ENCODE results near the gene ARHGDIB.
A peak's percentile ranks its signal among the peaks of the same experiment; 100 is the strongest.

Gene ARHGDIB

DNA sequence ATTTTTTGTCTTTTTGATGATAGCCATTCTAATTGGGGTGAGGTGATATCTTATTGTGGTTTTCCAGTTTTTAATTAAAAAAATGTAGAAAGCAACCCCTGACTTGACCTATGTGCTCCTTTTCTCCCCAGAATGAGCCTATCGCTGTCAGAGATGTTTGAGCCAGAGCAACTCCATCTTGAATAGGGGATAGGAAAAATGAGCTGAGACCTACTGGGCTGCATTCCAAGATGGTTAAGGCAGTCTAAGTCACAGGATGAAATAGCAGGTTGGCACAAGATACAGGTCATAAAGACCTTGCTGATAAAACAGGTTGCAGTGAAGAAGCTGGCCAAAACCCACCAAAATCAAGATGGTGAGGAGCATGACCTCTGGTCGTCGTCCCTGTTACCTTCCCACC, 36.9 kb downstream of the ARHGDIB start:
- DNase-seq, result no peak

DNA sequence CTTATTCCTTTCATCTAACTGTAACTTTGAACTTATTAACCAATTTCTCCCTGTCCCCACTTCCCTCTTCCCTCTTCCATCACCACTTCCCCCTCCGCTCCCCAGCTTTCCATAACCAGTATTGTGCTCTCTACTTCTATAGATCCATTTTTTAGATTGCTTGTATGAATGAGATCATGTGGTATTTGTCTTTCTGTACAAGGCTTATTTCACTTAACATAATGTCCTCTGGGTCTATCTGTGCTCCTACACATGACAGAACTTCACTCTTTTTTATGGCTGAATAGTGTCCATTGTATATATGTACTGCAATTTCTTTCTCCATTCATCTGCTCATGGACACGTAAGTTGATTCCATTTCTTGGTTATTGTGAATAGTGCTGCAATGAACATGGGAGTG, 37.5 kb downstream of the ARHGDIB start:
- no peak for DNase-seq

DNA sequence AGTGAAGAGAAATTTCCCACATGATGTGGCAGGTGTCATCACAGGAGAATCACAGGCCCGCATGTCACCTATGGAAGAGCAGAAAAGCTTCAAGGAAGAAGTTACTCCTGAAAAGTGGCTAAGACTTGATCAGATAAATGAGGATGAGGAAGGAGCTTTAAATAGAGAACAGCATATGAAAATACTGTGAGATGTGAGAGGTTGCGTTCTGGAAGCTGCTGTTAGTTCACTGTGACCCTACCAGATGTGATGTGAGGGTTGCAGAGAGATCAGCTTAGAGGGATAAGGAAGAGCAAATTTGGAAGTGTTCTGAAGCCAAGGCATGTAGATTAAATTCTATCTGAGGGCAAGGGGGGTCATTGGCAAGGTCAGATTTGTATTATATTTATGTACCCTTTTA, 40.2 kb downstream of the ARHGDIB start:
- no peak for DNase-seq

DNA sequence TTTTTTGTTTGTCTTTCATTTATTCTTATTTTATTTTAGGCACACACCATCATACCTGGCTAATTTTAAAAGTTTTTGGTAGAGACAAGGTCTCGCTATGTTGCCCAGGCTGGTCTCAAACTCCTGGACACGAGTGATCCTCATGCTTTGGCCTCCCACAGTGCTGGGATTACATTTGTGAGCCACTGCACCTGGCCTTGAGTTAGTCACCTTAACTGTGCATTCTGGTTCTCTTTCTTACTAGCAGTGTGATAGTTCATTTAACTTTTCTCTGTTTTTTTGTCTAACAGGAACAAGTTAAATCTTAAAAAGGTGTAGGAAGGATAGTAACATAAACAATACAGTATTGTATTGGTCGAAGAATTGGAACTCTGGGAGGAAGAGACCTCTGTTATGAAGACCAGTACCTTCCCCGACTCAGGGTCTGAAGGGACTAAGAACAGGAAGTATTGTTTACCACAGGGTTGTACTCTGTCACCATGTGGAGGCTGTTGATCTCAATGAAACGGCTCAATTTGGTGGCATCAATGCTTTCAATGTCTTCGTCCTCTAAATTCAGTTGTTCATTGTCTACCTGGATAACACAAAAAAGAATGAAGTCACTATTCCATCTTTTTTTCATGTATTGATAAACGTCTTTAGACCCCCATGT, 40.8 kb downstream of the ARHGDIB start:
- DNase-seq, result no peak

DNA sequence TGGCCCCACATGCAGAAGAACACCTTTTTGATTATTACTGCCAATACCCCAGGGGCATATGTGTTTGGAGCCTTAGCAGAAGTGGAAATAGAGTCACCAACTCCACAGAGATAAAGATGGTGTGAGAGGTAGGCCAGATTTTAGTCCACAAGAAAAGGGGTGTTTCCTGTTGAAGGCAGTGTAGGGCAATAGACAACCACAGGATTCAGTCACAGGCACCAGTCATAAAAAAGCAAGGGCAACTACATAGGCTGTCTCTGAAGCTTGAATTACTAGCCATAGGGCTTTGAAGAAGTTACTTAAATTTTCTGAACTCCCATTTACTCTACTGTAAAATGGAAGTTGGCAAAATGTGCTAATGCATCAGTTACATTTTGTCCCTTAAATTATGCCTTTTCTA, 41.9 kb downstream of the ARHGDIB start:
- no peak for DNase-seq

DNA sequence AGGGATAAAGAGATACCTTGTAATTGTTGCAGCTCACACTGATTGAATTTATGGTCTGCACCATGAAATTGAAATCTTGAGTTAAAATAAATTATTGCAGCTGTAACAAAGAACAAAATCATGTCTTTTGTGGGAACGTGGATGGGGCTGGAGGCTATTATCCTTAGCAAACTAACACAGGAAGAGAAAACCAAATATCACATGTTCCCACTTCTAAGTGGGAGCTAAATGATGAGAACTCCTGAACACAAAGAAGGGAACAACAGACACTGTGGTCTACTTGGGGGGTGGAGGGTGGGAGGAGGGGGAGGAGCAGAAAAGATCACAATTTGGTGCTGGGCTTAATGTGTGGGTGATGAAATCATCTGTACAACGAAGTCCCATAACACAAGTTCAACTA, 45.7 kb downstream of the ARHGDIB start:
- no peak for DNase-seq

DNA sequence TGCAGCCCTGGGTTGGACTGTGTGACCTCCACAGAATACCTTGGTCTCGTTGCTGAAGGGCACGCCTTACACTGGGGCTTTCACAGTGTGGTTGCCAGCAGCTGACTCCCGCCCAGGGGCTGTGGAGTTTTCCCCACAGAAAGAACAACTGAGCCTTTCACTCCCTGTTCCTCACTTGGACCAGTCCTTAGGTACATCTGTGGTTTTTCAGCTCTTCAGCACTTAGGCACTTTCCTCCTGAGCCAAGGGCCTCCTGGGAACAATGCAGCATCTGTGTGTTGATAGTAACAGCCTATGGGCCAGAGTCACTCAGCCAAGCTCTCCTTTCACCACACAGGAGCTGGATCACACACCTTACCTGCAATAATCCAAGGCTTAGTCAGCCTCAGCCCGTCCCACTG, 48.0 kb downstream of the ARHGDIB start:
- peak; percentile 98 for DNase-seq

DNA sequence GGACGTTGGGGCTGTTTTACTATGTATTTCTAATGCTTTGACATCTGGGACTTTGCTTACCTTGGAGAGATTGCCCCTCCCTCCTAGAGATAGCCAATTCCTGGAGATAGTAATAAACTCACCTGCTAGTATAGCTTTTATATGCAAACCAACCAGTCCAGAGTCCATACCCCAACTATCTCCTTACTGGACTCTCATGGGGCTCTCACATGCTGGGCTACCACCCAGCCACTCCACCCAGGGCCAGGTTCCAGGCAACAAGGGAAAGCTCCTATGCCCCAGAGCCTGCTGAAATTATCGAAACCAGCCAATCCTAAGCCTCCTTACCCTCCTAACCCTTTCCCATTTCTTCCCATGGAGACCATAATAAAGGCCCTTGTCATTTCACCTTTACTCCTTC, 50.3 kb downstream of the ARHGDIB start:
- DNase-seq, result no peak

DNA sequence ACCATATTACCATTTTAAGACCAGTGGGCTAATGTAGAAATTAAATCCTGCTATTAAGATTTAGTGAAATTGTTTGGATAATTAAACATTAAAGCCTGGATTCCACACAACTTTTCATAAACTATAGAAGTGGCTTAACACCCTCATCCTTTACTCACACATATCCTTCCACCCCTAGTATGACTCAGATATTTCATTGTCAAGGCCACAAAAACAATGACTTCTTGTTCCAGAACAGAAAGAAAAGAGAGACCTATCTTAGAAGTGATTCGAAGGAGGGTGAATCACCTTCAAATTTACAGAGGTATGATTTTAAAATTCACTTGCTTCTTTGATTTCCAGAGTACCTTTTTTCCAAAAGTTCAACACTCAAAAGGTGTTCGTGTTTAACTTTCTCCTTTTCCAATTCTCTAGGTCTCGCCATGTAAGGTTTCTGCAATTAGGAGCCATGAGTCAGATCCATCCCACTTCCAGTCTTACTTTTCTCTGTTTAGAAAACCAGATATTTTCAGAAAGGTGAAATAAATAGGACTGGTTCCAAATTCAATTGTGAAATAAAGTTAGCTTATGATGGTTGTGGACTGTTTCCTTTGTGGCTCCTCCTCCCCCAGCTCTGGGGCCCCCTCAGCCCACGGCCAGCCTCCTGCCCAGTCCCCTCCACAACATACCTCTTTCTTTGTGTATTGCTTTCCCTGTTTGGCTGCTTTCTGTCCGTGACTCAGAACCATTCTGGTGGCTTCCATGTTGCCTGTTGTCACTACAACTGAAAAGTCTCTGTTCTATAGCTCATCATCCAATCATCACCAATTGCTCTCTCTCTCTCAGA, 51.1 kb downstream of the ARHGDIB start:
- peak; percentile 72 for DNase-seq

DNA sequence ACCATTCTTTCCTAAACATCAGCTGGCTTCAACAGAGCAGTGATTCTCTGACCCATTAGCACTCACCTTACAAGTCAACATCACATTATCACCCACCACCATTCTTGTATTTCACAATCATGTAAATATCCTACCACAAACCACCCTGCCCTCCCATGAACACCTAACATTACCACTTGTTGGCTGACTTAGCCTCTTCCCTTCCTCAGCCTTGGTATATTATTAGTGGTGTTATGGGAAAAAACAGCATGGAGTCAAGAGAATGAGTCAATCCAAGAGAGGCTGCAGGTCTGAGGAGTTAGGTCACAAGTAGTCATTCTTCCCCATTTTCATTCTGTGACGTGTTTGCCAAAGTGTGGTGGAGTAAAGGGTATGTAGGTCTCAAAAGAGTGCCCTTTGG, 53.4 kb downstream of the ARHGDIB start:
- DNase-seq, result no peak

DNA sequence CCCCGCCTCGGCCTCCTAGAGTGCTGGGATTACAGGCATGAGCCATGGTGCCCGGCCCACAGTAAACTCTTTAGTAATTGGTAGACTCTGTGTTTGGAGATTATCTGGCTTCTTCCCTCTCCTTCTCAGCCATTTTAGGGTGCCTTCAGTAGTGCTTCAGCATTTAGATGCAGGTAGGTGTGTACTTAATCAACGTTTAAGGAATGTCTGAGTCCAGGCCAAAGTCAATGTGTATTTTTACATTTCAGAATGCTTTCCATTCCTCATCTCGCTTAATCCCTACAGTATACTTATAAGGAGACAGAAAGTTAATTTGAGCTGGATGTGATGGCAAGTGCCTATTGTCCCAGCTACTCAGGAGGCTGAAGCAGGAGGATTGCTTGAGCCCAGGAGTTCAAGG, 55.3 kb downstream of the ARHGDIB start:
- no peak for DNase-seq

DNA sequence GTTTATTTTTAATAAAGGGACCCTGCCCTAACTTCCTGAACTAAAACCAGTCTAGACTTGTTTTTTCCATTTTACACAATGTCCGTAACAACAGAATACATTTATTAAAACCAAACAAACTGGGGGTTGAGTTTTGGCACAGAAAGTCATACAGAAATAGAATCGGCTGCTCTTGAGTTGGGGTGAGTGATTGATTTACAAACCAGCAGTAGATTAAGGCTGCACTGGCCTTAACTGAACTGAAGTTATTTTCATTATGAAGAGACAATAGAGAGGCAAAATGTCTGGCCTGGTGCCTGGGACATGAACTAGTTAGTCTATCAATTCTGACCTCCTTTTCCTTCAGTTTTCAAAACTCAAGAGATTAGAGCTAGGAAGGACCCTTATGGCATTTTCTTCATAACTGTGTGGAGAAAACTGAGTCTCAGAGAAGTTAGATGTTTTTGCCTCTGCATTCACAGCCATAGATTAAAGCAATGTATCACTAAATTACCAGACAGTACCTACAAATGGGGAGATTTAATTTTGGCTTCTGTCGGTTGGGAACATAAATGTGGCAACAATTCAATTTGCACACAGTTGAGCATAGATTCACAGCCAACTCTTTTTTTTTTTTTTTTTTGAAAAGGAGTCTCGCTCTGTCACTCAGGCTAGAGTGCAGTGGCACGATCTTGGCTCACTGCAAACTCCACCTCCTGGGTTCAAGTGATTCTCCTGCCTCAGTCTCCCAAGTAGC, 56.0 kb downstream of the ARHGDIB start:
- no peak for DNase-seq

DNA sequence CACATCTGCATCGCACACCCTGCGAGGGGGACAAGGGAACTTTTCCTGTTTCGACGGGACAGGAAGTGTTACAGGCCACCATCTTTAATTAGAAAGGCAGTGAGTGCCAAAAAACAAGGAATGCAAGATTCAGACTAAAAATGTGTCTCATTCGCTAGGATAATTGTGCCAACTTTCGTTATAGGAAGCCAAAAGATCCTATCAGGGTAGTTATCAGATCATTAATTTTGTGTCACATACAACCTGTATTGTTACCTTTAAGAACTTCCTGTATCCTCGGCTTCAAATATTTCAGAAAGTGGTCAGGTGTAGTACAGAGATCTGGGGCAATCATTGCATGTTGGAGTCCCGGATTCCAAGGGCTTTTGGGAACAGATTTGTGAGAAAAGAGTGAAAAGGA, 56.5 kb downstream of the ARHGDIB start:
- DNase-seq, result no peak

DNA sequence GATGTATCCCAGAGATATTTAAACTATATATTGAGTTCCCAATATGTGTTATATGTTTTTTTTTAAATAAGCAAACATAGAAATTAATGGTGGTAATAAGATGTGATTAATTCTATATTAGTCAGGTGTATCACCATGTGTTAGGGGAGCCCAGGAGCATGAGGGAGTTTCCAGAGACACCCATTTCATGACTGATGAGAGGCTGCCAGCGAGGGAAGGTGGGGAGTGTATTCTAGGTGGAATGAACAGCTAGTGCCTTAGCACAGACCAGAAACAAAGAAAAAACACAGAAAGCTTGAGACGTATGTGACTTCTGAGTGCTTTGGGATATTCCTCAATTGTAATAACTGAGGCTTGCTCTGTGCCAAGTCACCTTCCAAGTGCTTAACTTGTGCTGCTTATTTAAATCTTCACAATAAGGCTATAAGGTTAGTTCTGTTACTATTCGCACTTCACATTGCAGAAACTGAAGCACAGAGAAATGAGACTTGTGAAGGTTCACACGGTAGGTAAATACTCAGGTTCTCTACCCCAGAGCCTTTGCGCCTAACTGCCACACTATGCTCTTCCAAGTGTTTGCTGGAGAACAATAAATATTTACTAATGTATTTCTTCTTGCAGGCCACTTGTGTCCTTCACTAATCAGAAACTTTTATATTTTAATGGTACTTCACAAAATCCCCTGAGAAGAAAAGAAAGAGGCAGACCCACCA, 57.9 kb downstream of the ARHGDIB start:
- no peak for DNase-seq

DNA sequence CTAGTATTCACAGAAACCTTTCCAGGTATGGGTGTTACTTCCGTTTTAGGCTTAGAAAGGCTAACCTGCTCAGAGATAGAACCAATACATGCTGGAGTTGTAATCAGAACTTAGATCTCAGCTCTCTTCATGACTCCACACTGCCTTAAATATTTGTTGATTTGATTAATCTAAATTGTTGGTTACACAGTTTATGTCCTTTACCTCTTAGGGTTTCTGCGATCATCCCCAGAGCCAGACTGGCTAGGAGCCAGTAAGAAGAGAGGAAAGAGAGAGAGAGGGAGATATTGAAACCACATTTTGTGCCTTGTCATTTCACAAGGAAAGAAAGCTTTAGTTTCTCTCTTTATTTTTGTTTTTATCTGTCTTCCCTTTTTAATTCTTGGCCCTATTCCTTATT, 58.9 kb downstream of the ARHGDIB start:
- DNase-seq, result no peak

DNA sequence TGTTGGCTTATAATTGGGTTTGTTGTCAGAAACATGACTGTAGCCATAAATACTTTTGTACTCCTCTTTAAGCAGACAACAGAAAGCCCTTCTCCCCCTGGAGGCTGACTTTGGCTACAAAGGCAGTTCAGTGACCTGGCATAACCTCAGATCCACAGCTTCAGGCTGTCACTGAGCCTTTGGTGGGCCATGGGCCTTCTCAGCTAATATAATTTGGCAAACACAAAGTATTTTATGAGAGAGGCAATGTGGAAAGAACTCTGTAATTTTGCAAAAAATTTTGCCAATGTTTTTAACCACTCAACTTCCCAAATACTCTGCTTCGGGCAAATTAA, 60.2 kb downstream of the ARHGDIB start:
- DNase-seq, result no peak

DNA sequence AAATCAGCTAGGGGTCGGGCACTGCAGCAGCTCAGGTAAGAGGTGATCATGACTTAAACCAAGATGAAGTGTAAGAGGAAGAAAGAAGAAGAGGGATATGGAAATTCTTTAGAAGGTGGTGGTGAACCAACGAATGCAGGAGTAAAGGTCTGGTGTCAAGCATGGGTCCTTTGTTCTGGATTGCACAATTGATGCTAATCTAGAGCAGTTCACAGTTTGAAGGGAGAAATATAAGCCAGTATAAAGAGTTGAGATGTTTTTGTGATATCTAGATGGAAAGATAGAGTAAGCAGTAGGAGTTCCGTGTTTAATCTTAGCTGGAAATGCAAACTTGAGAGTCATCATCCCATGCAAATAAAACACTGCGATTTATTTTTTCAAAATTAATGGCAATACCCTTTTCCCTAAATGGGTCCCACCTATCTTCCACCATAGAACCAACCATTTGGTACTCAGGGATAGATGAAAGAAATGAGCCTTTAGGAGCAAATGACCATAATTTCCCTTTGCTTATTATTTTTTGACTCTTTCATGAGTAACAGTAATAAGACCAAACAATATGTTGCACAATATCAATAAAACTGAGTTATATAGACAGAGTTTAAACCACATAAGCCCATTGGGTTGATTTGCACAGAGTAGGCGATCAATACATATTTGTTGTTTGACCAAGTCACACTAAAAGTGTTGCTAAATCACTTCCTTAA, 60.7 kb downstream of the ARHGDIB start:
- no peak for DNase-seq

DNA sequence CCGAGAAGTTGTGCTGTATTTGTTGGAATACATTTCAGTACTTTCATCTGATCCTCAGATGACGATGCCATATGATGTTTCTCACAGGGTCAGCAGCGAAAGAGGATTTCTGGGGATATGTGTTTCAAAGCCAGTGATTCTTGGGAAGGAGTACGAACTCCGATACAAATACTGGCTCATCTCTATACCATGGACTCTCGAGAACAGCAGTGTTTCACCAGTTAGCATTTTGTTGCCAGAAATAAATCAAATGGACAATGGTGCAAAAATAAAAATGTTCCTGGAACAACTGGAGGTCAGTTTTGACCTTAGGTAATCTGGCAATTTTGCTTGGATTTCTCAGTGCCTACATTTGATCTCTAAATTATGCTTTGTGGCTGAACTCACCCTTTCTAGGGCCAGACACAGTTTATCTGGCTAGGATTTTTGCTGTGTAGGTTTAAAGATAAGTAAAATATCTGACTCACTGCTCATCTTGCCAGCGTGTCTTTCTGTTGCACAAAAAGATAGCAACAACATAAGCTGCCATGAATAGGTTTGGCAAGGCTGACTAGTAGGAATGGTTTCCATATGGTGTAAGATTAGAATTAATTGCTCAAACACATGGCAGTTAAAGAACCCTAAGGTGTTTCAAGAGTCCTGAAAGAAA, 64.8 kb downstream of the ARHGDIB start:
- DNase-seq, result no peak

DNA sequence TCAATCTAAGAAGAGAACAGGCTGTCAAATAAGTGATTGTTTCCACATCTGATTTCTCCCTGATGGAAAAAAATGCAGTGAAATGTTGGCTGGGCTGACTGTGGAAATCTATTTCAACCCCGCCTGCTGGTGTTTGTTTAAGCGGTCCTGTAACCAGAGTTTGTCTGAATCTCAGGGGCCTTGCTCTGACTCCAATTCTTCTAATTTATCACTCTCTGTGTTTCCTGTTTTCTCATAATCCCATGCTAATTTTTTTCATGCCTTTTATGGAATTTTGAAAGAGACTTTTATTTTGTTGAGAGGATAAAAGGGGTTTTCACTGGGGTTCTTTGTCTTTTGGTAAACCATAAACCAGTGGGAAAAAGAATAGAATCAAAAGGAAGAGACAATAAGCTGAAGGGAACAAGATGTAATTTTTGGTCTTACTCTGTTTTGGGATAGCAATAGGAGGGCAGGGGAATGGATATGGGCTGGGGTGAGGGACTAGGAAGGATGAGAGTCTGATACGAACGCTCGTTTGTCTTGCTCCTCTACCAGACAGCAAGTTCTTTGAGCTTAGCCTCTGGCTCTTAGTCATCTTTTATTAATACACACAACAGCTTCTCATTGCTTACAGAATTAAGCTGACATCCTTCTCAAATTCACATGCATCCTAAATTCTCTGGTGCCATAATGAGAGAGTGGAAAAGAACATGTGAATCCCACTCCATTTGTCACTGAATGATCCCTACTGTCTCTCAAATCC, 67.7 kb downstream of the ARHGDIB start:
- DNase-seq, result no peak

DNA sequence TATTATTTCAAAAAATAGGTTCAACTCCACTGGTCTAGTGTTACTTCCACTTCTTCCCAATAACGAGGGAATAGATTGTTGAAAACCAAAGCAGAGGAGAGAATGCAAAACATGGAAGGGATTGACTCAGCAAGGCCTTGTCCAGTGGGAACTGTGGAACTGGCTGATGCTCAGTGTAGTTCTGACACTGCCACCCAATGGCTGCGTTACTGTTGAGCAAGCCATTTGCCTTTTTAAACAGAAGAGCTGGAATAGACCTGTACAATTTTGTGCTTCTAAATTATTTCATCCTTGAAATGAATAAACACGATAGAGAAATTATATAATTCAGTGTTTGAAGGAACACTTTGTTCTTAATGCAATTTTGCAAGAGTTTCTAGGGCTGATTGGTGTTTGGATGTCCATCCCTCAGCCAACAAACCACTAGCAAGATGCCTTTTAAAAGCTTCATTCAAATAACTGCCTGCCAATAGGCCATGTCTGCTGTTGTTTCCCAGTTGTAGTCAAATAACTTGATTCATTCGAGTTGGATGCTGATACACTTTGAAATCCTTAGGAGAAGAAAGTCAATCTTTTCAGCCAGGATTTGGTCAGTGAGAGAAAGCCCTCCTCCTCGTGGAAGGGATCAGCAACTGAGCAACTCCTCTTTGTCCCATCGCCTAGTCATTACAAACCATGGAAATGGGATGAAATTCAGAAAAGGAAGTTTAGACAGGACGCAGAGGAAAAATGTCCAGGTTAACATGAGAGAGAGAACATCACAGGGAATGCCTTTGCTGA, 68.5 kb downstream of the ARHGDIB start:
- DNase-seq, result no peak
